GM18511 (cell line): ENCODE measurements around the gene DCBLD1.
"Not testable (repeated sequence)": the region's sequence is repeated elsewhere in the genome, so short reads cannot be mapped to it uniquely, and the experiment has no call there.

ENCODE experiments used
- ATAC-seq: cut with Tn5 transposase; IDR thresholded peaks from one replicate; pipeline ENCODE4 v1.9.1; 2021; ENCODE audit warnings: mild to moderate bottlenecking, moderate library complexity; ENCODE audit not compliant: unreplicated experiment

Gene DCBLD1

GRCh38 chr6:117496383-117496990, 14.0 kb downstream of the DCBLD1 start:
- ATAC-seq, result peak; percentile 47

- no peak for ATAC-seq
Measured at GRCh38 chr6:117497237-117497636, 14.8 kb downstream of the DCBLD1 start.

- peak; percentile 31 for ATAC-seq
Measured at GRCh38 chr6:117498159-117498558, 15.7 kb downstream of the DCBLD1 start.

- ATAC-seq, result no peak
Measured at GRCh38 chr6:117501722-117502121, 19.2 kb downstream of the DCBLD1 start.

GRCh38 chr6:117502580-117502979, 20.1 kb downstream of the DCBLD1 start:
- ATAC-seq, result no peak

GRCh38 chr6:117503211-117503610, 20.7 kb downstream of the DCBLD1 start:
- no peak for ATAC-seq

GRCh38 chr6:117504478-117505144, 22.1 kb downstream of the DCBLD1 start:
- ATAC-seq, result no peak

- no peak for ATAC-seq
Measured at GRCh38 chr6:117505311-117505710, 22.8 kb downstream of the DCBLD1 start.

- ATAC-seq, result no peak
Measured at GRCh38 chr6:117506180-117506835, 23.8 kb downstream of the DCBLD1 start.

- no peak for ATAC-seq
Measured at GRCh38 chr6:117506907-117507306, 24.4 kb downstream of the DCBLD1 start.

GRCh38 chr6:117508450-117508971, 26.0 kb downstream of the DCBLD1 start:
- ATAC-seq, result no peak

GRCh38 chr6:117509021-117509420, 26.5 kb downstream of the DCBLD1 start:
- ATAC-seq, result no peak

- no peak for ATAC-seq
Measured at GRCh38 chr6:117512056-117512828, 29.8 kb downstream of the DCBLD1 start.

- no peak for ATAC-seq
Measured at GRCh38 chr6:117512987-117513573, 30.6 kb downstream of the DCBLD1 start.

- ATAC-seq, result no peak
Measured at GRCh38 chr6:117513778-117514365, 31.4 kb downstream of the DCBLD1 start.

GRCh38 chr6:117514655-117515054, 32.2 kb downstream of the DCBLD1 start:
- no peak for ATAC-seq

GRCh38 chr6:117515326-117515725, 32.9 kb downstream of the DCBLD1 start:
- ATAC-seq, result no peak

- not testable (repeated sequence) for ATAC-seq
Measured at GRCh38 chr6:117517995-117518394, 35.5 kb downstream of the DCBLD1 start.

- ATAC-seq, result no peak
Measured at GRCh38 chr6:117518870-117519269, 36.4 kb downstream of the DCBLD1 start.

GRCh38 chr6:117520603-117521395, 38.3 kb downstream of the DCBLD1 start:
- ATAC-seq, result no peak
